HG03575 (cell line): ENCODE results near the gene SELENOK.

Experiments used
- ATAC-seq: cut with Tn5 transposase; IDR thresholded peaks from one replicate; pipeline ENCODE4 v1.9.1; 2021; ENCODE audit not compliant: unreplicated experiment, insufficient number of reproducible peaks, low FRiP score; ENCODE audit errors: extremely low read depth

SELENOK gene

DNA sequence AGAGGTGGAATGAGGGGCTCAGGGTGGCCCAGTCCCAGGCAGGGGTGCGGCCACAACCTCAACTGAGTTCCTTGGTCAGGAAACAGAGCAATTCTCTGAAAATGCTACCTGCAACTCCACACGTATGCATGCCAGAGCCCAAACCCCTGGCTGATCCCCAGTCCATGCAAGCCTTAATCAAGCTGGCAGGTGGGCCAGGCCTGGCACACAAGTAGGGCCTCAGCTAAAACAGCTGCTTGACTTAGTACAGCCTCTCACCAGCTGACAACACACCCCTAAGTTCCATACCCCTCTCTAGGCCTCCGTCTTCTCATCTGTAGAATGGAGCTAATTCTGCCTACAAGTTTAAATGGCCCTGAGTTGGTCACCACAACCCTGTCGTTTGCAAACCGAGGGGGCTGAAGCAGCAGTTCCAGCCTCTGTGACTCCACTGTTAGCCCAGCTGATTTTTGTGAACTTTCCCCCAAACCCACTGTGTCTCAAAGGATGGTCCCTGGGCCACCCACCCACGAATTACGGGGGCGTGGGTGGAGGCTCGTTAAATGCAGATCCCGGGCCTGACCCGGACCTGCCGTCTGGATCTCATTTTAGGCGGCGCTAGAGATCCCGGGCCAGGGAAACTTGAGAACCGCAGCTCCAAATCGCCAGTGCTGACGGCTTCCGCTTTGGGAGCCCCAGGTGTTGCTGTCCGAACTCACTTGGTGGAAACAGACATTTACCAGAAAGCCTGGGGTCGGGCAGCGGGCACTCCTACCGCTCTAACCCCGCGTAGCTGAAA is 46.4 kb downstream of the SELENOK start:
- no peak for ATAC-seq

DNA sequence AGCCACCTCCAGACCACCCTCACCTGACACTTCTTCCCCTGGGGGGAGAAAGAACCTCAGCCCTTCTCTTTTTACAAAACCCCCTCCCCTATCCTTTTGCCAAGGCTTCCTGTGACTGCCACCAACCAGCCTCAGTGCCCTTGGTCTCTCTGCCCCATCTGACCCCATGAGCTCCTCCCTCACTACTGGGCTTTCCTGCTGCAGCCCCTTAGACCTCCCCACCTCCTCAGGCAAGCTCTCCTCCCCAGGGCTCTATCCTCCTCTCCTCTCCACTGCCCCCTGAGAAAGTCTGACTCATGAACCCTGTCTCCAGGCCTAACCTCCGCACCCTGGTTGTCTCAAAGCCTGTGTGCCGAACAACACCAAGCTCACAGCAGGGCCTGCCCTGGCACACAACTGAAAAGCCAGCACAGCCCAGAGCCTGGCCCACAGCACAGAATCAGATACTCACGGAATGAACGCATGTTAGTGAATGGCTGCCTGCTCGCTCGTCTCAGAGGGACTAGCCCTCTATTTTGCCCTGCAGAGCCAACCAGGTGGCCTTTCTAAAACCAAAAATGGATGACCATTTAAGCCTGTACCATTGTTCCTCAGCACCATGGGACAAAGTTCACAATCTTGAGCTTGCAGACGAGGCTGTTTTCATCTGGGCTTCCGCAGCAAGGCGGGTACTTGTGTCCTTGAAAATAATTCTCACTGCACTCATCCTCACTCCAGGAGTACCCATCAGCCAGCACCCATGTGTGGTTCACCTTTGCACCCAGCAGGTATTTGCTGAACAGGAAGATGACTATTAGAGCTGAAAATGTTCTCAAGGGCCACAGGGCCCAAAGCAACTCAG is 47.2 kb downstream of the SELENOK start:
- ATAC-seq, result no peak

DNA sequence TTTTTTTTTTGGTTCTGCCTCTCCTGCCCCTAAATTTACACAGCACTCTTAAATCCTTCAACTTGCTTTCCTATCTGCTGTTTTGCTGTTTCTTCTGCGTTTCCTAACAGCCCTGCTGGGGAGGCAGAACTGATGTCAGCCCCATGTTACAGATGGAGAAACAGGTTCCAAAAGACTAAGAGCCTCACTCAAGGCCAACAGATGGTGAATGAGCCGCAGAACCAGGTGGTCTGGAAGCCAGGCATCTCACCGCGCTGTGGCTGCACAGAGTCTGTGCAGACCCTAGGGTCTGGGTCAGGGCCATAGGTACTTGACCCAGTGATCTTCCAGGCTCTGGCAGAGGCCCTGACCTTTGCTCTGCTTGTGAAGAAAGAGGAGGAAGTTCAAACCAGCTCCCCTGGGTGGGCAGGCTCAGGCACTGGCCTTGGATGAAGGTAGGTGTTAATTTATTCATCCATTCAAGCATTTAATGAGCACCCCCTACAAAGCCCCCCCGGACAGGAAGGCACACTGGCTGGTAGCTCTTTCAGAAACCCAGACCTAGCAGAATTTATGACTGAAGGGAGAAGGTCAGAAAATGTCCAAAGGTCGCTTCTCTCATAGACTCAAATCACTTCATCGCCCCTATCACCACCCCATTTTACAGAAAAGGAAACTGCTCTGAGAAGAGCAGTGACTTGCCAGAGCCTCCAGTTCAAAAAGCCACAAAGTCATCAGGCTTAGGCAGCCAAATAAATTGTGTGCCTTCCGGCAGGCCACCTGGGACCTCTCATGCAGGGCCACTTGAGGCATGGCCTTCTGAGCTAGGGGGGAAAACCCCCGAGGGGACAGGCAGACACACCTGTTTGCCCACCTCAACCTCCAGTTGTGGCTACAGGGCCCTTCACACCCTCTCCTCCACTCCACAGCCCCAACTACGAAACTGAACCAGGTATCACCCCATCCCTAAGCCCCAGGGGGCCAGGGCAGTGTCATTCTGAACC is 48.2 kb downstream of the SELENOK start:
- no peak for ATAC-seq

DNA sequence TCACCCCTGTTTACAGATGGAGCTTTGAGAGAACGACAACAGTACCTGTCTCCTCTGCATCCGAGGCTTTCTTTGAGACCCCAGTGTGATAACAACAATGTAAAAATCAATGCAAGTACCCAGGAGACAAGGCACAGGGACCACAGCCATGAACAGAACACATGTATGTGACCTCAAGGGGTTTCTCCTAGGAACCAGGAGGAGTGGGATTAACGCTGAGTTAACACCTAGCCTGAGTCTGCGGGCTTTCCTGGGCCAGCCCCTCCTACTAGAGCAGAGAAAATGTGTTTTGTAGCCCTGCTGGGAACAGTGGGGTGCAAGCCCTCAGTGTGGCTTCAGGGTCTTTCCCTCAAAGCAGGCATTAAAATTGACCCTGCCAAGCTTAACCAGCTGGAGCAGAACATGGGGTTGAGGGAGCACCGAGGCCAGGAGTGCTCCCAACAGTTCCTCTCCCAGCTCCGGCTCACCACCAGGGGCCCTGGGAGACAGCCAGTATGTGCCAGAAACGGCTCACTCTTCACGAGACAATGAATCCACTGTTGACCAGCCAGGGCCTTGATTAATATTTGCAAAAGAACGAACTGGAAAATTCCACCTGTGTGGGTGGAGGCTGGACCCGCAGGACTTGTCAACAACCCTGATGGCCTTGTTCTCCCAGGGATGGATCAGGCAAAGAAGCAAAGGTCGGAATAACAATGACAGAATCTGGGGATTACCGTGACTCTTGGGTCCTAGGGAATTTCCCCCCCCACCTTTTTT is 49.0 kb downstream of the SELENOK start:
- ATAC-seq, result no peak

GRCh38 chr3:53841296-53841695 is 50.4 kb downstream of the SELENOK start:
- ATAC-seq, result no peak

DNA sequence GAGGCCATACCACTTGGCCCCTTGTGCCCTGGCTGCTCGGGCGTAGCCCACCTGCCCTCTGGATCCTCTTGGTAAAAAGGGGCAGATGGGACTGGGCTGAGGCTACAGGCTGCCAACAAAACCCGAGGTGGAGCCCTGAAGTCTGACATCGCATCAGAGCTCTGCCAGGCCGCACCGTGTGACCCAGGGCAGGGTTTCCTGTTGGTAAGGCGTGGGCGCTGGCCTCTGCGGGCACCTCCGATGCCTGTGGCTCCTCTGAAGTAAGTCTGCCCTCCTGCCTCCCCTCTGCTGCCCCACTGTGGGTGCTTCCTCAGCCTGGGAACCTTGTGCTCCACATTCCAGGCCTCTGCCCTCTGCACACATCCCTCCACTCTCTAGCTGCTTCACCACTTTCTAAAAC is 54.3 kb downstream of the SELENOK start:
- ATAC-seq, result no peak

- ATAC-seq, result no peak
Measured at GRCh38 chr3:53836084-53836872, 55.4 kb downstream of the SELENOK start.

DNA sequence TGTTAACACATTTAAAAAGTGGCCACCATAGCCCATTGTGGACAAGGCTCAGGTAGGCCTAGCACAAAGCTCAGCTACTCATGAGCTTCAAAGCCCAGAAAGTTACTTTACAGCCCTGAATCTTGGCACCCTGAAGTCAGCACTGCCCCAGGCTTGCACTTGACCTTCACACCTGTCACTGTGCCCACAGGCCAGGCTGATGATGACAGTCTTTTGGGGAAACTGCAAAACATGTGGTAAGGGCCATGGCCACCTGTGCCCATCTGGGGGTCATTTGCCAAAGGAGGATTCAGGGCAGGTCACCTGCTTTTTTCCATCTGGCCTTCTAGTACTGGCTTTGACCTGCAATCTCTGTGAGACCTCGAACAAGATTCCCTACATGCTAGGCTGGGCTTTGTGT is 56.4 kb downstream of the SELENOK start:
- no peak for ATAC-seq

DNA sequence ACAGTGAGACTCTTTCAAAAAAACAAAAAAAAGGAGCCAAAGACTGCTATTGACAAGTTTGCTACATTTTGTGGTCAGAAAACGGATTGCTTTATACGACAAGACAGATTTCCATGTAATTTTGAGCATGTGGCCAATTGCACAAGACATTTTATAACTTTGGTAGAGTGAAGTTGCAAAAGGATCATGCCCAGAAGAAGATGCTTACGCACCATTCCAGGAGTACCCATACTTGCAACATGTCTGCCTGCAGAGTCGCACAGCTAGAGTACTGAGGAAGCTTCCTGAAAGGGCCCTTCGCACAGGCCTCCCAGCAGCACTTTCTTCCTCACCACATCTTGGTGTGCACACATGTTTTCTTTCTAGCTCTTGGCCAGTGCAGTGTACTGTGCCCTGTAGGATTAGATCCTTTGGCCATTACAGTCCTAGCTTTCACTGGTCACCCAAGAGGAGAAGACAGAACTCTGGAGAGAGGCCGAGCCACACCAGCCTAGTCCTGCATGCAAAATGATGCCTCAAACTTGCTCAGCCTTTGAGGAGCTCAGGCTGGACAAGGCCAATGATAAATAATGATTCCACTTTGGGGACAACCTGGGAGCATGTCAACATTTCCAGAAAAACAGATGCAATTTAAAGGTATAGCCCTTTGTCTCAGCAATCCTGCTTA is 57.1 kb downstream of the SELENOK start:
- ATAC-seq, result no peak
